Right lobe of liver (tissue), 6 donors: ENCODE results near the gene PTGR1. TPM values are rescaled to one million over a fixed set of nuclear protein-coding genes. Genes with fewer than 3 reads are reported as not detected.
"Not testable (repeated sequence)": the region's sequence is repeated elsewhere in the genome, so short reads cannot be mapped to it uniquely, and the experiment has no call there.

Experiments used
- ATAC-seq, 4 donors: fragments of 200-7000 bp; cut with Tn5 transposase; one replicate each; pipeline ENCODE4 v1.9.1; 2020; ENCODE audit warnings: mild to moderate bottlenecking in 4 of 4, moderate library complexity in 4 of 4
- DNase-seq, 3 donors: peaks; one replicate each; pipeline ENCODE4 v3.0.0-alpha.2; 2020
- H3K27ac ChIP-seq, 3 donors: fragments of 200-600 bp; one replicate each; pipeline ENCODE4 v1.8.0; 2022
- H3K27me3 ChIP-seq, 2 donors: fragments of 200-600 bp; one replicate each; pipeline ENCODE4 v1.8.0; 2022
- H3K36me3 ChIP-seq, 4 donors: fragments of 200-600 bp; sonication (generic) in 1 of 4; one replicate each; pipeline versions ENCODE4 v1.5.1 to v1.8.0; 2017 to 2022; ENCODE audit warnings: control low read depth in 1 of 4
- H3K4me1 ChIP-seq, 4 donors: fragments of 200-600 bp; sonication (generic) in 1 of 4; one replicate each; pipeline versions ENCODE4 v1.5.1 to v1.8.0; 2017 to 2022; ENCODE audit warnings: control low read depth in 1 of 4
- H3K4me3 ChIP-seq, 3 donors: fragments of 200-600 bp; one replicate each; pipeline ENCODE4 v1.8.0; 2022
- H3K9me3 ChIP-seq, 4 donors: fragments of 200-600 bp; sonication (generic) in 1 of 4; one replicate each; pipeline versions ENCODE4 v1.5.1 to v1.8.0; 2017 to 2022; ENCODE audit warnings: control low read depth in 1 of 4
- POLR2A ChIP-seq: fragments of 450-650 bp; IDR thresholded peaks from one replicate; pipeline ENCODE4 v1.6.1; 2017; ENCODE audit warnings: antibody characterized with exemption, mild to moderate bottlenecking
- WGBS: methylation state at CpG from one replicate; pipeline ENCODE4 v1.1.6; 2018; ENCODE audit warnings: low coverage, low lambda C conversion rate; ENCODE audit not compliant: insufficient coverage; ENCODE audit errors: missing lambda C conversion rate; 5-methylcytosine and 5-hydroxymethylcytosine counted together
- intact Hi-C, 2 donors: fragments of 100-400 bp; cut with DNase I; formaldehyde crosslinking; loops; one replicate each; pipeline versions ENCODE4 v1.11.2 to v1.14.1; 2022
- total RNA-seq, 6 experiments: library from RNA; depleted of rRNA in 2 of 6; stranded (reverse); fragments of >200 nt in 2 of 6; fragmentation: NEBNext Ultra II Directional in 3 of 6; extraction: Animal tissue kit (Norgen Biotek cat#: 25700) in 3 of 6; gene quantifications; one replicate each; pipeline versions ENCODE4 v1.1.0 to v1.2.4, GENCODE V29; 2016 to 2023
- TF ChIP-seq, protein P1 (sequence below), 4 donors: fragments of 200-600 bp in 3 of 4; fragments of 450-650 bp in 1 of 4; IDR thresholded peaks; one replicate each; pipeline versions ENCODE4 v1.5.1 to v1.8.0; 2016 to 2022; ENCODE audit warnings: antibody characterized with exemption in 4 of 4, mild to moderate bottlenecking in 2 of 4
- donor health status: DM: no; HTN: yes; CAD: no.
- donor health status: DM: no; HTN: no; CAD: no.
- donor health status: DM: no; HTN: no; CAD: no.
- donor health status: DM: no; HTN: yes; CAD: no.
- donor health status: DM: no; HTN: yes; CAD: no.

Gene PTGR1
- total RNA-seq, 6 experiments from 2014 or later, result 477 to 1,242 (median 773) TPM

DNA sequence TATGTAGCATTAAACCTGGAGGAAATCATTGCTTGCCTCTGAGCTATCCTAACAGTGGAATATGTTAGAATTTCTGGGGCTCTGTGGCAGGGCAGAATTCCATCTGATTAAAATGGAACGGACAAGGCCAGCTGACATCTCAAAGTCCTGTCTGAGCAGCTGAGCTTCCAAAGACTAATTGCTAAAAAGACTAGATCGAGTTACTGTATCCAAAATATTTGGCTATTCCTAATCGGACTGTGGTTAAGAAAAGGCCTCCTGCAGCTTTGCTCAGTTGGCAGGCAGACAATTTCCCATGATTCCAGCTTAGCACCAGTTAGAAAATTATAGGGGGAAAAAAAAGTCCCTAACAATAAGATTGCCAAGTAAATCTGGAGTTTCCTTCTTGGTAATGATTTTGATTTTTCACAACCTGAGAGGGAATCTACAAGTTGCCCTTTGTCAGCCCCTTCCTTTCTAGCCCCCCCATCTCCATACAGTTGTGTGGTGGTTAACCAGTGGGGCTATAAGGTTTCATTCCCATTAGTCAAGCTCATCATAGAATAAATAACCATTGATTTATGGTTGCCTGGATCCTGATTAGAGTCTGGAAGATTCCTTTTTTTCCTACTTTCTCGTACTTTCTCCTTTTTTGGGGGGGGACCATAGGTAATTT, 26.4 kb downstream of the PTGR1 start:
- intact Hi-C loops, result no loop called here
- H3K9me3 ChIP-seq, result no peaks in the 10 kb centered on the region
- TF ChIP-seq POLR2A, result no peak
- TF ChIP-seq, protein P1, sequence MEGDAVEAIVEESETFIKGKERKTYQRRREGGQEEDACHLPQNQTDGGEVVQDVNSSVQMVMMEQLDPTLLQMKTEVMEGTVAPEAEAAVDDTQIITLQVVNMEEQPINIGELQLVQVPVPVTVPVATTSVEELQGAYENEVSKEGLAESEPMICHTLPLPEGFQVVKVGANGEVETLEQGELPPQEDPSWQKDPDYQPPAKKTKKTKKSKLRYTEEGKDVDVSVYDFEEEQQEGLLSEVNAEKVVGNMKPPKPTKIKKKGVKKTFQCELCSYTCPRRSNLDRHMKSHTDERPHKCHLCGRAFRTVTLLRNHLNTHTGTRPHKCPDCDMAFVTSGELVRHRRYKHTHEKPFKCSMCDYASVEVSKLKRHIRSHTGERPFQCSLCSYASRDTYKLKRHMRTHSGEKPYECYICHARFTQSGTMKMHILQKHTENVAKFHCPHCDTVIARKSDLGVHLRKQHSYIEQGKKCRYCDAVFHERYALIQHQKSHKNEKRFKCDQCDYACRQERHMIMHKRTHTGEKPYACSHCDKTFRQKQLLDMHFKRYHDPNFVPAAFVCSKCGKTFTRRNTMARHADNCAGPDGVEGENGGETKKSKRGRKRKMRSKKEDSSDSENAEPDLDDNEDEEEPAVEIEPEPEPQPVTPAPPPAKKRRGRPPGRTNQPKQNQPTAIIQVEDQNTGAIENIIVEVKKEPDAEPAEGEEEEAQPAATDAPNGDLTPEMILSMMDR (IDR thresholded peaks at IDR 0.05), result no peak
- peak in 3 of 4 donors; percentile 12 to 27 (median 15) for ATAC-seq
- no peak overlapping the region for H3K4me3 ChIP-seq
- peaks cover 14 to 100% (median 67%) of the 10 kb centered on the region in 4 donors for H3K36me3 ChIP-seq
- DNase-seq, result no peak
- 41% methylated on average over 4 of the region's 4 CpGs for WGBS
- peaks cover 0 to 21% (median 0%) of the 10 kb centered on the region in 4 donors for H3K4me1 ChIP-seq
- H3K27me3 ChIP-seq, result no peaks in the 10 kb centered on the region
- no peak overlapping the region for H3K27ac ChIP-seq

DNA sequence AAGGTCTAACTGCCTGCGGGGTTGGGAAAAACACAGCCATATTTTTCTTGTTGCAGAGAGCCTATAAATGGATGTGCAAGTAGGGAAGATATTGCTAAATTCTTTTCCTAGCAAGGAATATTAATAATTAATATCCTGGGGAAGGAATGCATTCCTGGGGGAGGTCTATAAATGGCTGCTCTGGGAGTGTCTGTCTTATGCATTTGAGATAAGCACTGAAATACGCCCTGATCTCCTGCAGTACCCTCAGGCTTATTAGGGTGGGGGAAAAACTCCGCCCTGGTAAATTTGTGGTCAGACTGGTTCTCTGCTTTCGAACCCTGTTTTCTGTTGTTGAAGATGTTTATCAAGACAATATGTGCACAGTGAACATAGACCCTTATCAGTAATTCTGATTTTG, 31.3 kb downstream of the PTGR1 start:
- Histone ChIP-seq H3K36me3 (peaks cover 14 to 100% (median 69%) of the 10 kb centered on the region in 4 donors), H3K4me1 (peaks cover 0 to 22% (median 0%) of the 10 kb centered on the region in 4 donors), H3K27ac (peak overlapping the region in 1 of 3 donors; percentile 24)
- DNase-seq, H3K4me3 ChIP-seq, H3K9me3 ChIP-seq, intact Hi-C loops, ATAC-seq, H3K27me3 ChIP-seq: not testable (repeated sequence)
- WGBS, result 91% methylated on average over 4 of the region's 4 CpGs

DNA sequence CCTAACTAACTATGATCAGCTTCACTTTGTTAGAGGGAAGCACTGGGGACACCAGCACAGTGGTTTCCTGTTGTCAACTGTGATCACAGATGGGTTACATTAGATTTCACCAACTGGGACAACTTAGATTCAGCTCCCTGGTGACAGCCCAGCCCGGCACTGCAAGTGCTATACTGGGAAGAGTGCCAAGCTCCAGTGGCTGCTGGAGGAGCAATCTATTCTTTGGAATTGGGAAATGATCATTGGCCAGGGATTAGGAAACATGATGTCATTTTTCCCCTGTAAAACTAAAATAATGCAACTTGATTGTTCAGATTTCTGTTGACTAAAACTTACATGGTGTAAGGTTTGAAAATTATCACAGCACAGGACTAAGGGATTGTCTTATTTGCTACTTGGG, 33.2 kb downstream of the PTGR1 start:
- Histone ChIP-seq H3K9me3 (no peaks in the 10 kb centered on the region), H3K27ac (peak overlapping the region in 1 of 3 donors; percentile 48), H3K4me3 (no peak overlapping the region), H3K4me1 (peaks cover 0 to 13% (median 0%) of the 10 kb centered on the region in 4 donors), H3K27me3 (no peaks in the 10 kb centered on the region), H3K36me3 (peaks cover 14 to 98% (median 60%) of the 10 kb centered on the region in 4 donors)
- ATAC-seq (peak; percentile 49 to 70 (median 53)), DNase-seq (peak; percentile 69 to 70 (median 70))
- no peak for TF ChIP-seq POLR2A
- TF ChIP-seq, protein P1 (IDR thresholded peaks at IDR 0.05), result no peak
- 20% methylated on average over 1 of the region's 1 CpG for WGBS
- intact Hi-C loops, result no loop called here

DNA sequence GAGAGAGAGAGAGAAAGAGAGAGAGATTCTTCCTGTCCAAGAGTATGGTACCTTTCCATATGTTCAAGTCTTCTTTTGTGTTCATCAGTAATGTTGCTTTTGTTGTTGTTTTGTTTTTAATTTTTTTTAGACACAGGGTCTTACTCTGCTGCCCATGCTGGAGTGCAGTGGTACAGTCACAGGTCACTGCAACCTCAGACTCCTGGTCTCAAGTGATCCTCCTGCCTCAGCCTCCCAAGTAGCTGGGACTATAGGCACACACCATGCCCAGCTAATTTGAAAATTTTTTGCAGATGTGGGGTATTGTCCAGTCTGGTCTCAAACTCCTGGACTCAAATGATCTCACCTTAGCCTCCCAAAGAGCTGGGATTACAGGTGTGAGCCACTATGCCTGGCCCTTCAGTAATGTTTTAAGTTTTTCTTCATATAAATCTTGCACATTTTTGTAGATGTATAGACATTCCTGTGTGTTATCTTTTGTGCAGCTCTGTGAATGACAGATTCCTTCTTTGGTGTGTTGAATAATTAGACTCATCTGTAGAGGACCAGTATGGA, 38.2 kb downstream of the PTGR1 start:
- DNase-seq (no peak), ATAC-seq (peak; percentile 2 to 36 (median 26))
- H3K36me3 ChIP-seq, result peaks cover 0 to 48% (median 25%) of the 10 kb centered on the region in 4 donors
- no peak overlapping the region for H3K4me3 ChIP-seq
- no peaks in the 10 kb centered on the region for H3K27me3 ChIP-seq
- H3K27ac ChIP-seq, result no peak overlapping the region
- peak; percentile 43 for TF ChIP-seq POLR2A
- TF ChIP-seq, protein P1 (IDR thresholded peaks at IDR 0.05), result no peak
- no peaks in the 10 kb centered on the region for H3K9me3 ChIP-seq
- intact Hi-C loops, result no loop called here
- H3K4me1 ChIP-seq, result no peaks in the 10 kb centered on the region

DNA sequence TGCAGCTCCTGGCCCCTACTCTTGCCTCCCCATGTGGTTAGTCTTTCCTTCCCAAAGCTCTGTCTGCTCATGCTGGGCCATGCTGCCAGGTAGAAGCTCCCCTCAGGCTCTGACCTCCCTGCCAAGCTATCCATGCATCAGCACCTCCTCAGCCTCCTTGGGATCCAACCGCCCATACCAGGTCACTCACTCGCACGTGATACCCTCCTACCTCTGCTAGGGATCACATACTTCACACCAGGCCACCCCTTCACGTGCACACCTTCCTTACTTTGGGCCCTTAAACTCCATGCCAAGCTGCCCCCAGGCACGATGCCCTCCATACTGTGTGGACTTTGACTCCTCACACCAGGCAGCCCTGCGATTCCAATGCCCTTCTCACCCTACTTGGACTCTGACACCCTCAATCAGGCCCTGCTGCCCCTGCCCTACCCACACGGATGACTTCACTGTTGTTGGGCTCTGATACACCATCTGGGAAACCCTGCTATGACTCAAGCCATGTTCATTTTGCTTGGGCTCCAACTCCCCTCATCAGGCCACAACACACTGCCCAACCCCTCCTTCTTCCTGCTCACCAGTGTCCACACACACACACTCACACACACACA, 40.3 kb downstream of the PTGR1 start:
- Histone ChIP-seq H3K36me3 (peaks cover 0 to 27% (median 12%) of the 10 kb centered on the region in 4 donors), H3K27me3 (no peaks in the 10 kb centered on the region), H3K4me3 (no peak overlapping the region), H3K27ac (no peak overlapping the region), H3K9me3 (no peaks in the 10 kb centered on the region), H3K4me1 (no peaks in the 10 kb centered on the region)
- TF ChIP-seq POLR2A, result no peak
- TF ChIP-seq, protein P1 (IDR thresholded peaks at IDR 0.05), result no peak
- DNase-seq (peak; percentile 43 to 66 (median 64)), ATAC-seq (peak; percentile 64 to 79 (median 70))
- 29% methylated on average over 3 of the region's 7 CpGs for WGBS
- intact Hi-C loops, result no loop called here

DNA sequence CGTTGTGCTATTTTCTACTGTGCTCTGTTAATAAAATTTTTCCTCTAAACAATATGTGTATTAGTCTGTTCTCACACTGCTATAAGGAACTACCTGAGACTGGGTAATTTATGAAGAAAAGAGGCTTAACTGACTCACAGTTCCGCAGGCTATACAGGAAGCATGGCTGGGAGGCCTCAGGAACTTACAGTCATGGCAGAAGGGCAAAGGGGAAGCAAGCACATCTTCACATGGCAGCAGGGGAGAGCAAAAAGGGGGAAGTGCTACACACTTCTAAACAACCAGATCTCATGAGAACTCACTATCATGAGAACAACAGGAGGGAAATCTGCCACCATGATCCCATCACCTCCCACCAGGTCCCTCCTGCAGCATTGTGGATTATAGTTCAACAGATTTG, 44.0 kb downstream of the PTGR1 start:
- WGBS, result 80% methylated on average over 2 of the region's 2 CpGs
- intact Hi-C loops, result not testable (repeated sequence)

More for the DNA sequence above, 44.0 kb downstream of the PTGR1 start:
- ATAC-seq, DNase-seq, H3K4me3 ChIP-seq, H3K4me1 ChIP-seq, H3K27ac ChIP-seq, H3K27me3 ChIP-seq, H3K36me3 ChIP-seq: not testable (repeated sequence)
- peaks cover 0 to 15% (median 3%) of the 10 kb centered on the region in 4 donors for H3K9me3 ChIP-seq
